Fibroblast of peridontal ligament (primary cell): ENCODE results near the gene FREM1.
A peak's percentile ranks its signal among the peaks of the same experiment; 100 is the strongest.

ENCODE experiments used
- DNase-seq: peaks from one replicate; pipeline ENCODE4 v3.0.0-alpha.2; 2010; ENCODE audit errors: extremely low read depth

FREM1 gene

DNA sequence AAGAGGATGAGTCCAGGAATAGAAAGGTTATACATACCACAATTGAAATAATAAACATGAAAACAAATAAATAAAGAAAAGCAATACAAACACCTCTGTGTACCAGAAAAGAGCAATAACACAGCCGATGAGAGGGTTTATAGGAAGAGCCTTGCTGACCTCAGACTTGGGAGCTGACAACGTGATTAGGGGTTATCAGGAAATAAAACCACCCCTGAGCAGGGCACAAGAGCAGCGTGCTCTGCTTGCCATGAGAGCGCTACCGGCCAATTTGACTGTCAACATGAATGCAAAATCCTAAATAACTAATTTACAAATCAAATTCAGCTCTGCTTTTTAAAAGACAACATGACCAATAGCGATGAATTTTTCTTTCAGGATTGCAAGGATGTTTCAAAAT is 2.6 kb upstream of the FREM1 start:
- no peak for DNase-seq

DNA sequence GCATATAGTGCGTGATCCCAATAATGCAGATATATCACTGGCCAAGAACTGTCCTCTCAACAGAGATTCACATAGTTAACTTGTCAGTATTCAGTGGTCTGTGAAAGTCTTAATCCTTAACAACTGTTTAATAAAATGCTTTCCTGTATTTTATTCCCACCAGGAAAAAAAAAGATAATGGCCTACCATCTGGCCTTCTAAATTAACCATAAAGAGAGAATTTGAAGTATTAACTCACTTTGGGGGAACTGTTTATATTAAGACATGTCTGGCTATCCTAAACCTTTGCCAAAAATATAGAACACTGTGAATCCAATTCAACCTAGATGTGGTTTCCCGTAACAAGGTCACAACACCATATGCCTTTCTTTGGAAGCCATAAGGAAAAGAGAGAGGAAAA is 818 bp upstream of the FREM1 start:
- DNase-seq = no peak

DNA sequence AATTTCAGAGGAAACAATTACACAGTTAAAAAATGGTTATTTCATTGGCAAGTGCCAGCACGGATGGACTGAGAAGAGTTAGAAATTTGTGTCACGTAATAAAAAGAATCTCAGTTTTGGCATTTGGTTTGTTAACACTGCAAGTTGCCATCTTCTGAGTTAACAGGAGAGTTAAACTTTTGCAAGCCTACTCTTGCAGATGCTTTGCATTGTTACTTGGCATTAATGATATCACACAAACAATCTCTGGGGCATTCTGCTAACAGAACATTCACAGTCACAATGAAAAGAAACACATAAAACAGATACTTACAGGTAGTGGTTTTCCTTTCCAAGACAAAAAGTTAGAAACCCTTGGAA is 647 bp downstream of the FREM1 start:
- no peak for DNase-seq

DNA sequence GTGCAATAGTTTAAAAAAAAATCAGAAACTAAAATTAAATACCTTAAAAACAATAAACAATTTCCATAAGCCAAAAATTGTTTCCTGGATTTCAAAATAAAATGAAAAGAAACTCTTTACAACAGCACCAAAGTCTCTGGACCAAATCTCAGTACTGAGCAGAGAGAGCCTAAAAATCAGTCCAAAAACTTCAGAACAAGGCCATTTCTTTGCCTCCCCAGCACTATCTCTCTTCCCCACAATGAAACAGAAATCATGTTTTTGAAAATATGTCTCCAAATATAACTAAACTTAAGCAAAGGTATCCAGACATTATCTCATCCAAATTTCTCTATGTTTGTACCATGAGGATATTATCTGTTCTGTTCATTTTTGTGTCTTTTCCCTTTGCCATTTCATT is 1.0 kb downstream of the FREM1 start:
- DNase-seq = no peak

DNA sequence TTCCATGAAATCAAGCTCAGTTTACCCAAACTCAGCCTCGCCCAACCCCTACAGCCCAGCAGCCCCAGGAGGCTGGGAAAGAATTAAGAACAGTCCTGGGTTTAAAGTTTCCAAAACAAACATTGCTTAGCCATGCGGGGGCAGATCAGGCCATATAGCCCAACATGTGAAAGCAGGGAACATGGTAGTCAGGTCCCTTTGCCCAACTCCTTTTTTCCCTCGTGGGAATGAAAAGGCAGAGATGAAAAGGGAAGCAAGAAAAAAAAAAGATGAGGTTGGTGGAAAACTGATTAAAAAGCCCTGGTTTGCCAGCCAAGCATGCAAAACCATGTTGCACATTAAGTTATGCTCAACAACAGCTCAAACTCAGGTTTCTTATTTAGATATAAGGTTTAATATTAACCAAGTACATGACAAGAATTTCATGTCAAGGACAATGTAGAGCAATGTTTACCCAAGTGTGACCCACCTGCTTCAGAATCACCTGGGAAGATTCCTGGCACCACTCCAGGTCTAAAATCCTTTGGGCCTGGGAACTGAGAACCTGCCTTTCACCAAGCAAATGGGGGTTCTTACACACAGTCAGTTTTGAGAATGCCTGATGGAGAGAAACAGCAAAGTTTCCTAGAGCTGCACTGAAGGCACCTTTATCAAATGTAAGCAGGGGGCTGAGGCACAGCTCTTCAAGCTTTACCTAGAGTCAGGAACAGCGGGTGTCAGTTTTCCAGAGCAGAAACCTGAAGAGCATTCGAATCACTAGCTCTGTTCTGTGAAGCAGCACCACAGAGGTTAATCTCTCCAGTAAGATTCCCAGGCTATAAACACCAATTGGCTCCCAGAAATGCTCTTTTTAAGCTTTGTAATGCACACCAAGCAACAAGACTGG is 1.7 kb downstream of the FREM1 start:
- DNase-seq = no peak

DNA sequence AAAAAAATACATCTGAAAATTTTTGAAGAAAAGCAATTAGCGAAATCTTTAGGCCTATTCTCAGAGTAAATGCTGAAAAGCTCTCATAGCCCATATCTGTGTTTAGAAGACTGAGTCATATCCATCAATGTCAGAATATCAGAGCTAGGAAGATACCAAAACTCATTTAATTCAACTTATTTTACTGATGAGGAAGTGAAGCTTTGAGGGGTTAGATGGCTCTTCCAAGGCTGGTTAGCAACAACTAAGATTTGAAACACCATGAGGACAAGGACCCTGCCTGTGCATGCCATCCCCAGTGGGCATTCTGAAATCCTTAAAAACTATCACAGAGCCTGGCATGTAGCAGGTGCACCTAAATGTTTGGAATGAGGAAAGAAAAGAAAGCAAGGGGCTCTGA is 2.5 kb downstream of the FREM1 start:
- no peak for DNase-seq

DNA sequence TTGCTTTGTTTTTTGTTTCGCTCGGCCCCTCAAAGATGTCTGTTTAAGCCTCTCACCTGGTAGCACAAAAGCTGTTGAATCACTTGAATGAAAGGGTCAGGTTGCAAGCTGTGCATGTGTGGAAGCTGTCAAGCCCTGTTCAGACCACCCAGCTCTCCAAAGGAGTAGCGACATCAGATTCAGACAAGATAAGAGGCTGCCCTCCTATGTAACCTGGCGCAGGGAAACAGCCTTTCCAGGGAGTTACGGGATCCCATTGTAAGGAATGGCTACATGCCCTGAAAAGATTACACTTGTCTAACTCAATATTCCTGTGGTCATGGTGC is 2.9 kb downstream of the FREM1 start:
- no peak for DNase-seq

DNA sequence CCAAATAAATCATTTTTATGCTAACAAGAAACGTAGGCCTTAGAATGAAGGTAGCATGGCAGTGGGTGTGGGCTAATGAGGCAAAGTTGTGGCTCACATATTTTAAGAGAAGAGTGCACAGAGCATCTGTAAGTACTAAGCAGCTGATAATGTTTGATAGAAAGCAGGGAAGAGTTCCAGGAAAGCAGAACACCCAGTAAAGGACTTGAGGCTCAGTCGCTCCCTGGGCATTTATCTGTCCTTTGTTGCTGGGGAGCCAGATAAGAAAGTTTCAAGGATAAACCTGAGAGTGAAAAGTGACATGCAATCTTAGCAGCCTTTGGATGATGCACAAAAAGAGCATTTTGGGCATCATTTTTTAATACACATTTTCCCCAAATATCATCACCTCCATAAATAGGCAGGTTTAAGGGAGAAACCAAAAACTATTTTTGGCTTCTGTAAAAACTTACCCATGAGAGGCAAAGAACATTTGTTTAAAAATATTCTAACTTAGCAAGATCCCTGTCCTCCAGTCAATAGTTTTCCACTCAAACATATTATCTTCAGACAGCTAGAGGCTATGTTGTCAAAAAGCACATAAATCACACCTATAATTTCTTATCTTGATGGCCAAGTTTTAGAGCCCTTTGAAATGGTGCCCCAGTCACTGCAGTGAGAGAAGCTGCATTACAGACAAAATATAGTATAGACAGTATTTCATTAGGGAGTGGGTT is 3.4 kb downstream of the FREM1 start:
- DNase-seq = no peak

DNA sequence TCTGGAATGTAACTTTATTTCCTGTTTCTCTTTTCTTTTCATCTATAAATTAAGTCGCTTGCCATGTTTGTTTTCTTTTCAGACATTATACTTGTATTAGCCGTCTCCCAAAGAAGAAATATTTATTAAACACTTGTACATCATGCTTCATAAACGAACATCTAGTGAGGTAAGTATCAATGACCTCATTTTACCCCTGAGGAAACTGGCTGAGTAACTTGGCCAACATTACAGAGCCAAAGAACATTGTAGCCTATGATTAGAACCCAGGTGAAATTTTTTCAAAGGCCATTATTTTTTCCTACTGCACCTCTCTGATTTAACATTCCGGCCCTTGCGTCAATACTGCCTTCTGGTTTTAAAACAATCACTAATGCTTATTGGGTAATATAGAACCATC is 4.2 kb downstream of the FREM1 start:
- no peak for DNase-seq

DNA sequence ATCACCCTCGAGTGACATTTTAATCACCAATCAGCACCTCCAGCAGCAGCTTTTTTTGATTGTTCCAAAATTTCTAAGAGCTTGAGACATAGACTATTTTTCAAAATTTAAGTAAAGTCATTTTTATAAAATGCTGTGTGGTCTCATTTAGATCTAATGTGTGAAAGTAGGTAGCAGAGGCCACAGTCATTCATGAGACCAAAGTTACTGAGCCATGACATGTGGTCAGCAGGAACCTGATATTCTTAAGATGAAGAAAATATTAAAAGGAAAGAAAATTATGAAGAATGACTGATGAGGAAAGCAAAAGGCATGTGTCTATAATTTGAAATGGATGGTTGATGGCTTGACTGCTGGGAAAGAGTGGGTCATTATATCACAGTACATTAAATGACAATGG is 7.2 kb downstream of the FREM1 start:
- no peak for DNase-seq

DNA sequence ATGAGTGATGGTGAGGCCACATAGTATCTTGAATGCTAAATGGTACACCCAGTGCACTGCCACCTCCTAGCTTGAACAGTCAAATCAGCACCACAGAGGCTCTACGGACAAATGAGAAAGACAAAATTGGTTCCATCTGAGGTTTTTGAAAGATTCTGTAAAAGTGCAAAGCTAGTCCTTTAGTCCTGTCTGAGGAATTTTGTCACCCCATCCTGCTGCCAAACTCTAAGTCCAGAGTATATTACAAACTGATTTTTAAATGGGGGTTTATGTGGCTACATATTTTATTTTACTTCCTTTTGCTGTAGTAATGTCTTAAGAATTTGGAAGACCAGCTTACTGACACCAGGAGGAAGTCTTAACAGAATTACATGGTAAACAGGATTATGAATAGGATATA is 7.7 kb downstream of the FREM1 start:
- no peak for DNase-seq

DNA sequence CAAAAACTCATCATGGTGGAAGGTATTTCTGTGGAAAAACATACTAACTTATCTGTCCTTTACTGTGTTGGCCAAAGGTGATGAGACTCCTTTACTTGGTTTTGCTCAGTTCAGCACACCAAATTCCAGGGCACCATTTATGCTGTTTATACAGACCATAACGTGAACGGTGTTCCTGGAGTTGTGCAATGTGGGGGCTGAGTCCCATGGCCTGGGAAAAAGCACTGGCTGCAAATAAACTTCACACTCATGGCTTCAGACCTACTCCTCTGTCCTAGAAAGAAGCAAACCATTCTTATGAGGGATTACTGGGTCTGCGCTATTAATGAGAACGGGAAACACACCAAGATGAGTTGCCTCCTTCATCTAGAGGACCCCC is 10.4 kb downstream of the FREM1 start:
- no peak for DNase-seq

DNA sequence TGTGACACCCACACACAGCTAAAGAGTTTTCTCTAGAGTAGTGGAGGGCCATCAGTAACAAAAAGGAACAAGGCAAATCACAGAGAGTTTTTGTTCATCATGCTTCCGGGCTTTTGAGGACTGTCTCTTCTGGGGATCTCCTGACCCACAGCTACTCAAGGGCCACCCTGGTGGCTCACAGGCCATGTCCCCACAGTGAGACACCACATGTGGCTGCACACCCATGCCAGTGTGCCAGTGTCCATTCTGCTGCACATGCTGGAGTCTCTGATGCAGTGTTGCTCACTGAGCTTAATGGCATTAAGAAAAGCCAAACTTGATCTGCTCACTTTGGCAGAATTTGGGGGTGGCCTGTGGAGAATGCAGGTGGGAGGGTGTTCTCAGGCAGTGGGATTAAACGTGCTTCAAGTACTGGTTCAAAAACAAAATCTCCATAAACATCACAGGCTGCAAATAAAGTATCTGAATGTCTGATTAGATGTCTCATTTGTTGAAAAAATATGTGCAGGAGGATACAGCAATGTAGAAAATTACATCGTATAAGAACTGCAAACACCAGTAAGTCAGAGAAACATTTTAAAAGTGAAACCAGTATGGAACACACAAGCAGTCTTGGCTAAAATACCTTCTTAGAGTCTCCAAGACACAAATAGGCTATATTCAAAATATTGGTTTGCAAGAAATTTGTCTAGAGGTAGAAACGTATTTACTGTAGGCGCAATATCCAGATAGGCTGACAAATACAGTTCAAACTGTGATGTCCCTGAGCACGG is 11.0 kb downstream of the FREM1 start:
- peak; percentile 3 for DNase-seq

DNA sequence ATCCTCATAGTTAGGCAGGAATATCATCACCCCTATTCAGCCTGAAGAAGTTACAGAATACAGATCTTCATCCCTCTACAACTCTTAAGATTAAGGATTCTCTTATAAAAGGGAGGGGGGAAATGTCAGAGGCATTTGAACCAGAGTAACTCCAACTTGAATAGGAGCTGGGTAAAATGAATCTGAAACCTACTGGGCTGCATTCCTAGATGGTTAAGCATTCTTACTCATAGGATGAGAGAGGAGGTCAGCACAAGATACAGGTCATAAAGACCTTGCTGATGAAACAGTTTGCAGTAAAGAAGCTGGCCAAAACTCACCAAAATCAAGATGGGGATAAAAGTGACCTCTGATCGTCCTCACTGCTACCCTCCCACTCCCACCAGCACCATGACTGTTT is 14.4 kb downstream of the FREM1 start:
- DNase-seq = no peak

DNA sequence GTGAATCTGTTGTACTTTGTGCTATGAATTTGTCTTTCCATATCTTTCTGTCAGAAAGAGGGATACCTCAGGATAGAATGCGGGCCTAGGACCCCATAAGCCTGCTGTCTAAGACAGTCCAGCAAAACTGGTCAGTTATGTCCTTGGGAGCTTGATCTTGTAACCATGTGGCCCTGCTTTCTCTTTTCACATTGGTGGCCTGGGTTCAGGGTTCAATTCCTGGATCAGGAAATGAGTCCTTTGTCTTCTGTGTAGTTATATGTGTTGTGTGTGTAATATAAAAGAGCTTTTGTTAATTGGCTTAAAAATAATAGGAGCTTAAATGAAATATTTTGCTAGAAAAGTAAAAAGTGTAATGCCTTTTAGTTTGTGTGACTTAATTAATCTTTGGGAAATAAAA is 16.9 kb downstream of the FREM1 start:
- no peak for DNase-seq

DNA sequence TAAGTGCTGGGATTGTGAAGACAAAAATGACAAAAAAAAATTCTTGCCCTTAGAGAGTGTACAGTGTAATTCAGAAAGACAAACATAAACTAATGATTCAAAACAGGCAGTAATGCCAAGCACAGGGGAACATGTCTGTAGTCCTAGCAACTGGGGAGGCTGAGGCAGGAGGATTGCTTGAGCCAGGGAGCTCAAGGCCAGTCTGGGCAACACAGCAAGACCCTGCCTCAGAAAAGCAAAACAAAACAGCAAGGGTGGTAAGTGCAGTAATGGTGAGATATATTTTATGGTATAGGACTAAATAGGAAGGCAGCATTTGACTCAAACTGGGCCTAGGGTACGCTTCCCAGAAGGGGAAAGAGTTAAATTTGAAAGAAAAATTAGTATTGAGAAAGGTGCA is 18.9 kb downstream of the FREM1 start:
- DNase-seq = no peak

DNA sequence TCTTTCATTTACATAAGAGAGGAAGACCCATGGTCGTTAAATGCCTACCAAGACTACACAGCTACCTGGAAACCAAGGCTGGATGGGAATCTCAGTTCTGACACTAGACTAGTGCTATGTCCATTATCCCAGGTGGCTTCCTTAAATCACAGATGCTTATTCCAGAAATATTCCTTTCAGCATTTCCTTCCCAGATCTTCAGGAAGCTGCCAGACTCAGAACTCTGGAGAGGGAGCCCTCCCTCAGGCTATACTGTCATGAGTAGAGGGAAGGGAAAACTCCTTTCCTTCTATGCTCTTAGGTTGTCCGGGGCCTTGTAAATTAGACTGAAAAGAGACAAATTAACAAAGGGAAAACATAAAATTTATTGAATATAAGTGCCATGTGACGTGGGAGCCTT is 20.8 kb downstream of the FREM1 start:
- no peak for DNase-seq

DNA sequence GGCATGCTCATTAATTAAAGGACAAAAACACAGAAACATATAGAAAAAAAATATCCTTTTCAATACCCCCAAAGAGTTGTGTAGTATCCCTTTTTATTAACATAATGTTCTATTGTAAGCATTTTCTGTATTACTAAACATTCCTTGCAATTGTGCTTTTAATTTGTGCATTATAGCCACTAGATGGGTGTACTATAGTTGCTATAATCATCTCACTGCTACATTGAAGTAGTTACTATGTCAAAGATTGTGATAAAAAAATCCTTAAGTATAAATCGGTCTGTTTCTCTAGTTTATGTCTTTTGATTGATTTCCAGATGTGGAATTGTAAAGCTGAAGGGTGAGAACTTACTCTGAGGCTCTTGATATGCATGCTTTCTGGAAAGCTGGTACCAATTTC is 21.4 kb downstream of the FREM1 start:
- no peak for DNase-seq

DNA sequence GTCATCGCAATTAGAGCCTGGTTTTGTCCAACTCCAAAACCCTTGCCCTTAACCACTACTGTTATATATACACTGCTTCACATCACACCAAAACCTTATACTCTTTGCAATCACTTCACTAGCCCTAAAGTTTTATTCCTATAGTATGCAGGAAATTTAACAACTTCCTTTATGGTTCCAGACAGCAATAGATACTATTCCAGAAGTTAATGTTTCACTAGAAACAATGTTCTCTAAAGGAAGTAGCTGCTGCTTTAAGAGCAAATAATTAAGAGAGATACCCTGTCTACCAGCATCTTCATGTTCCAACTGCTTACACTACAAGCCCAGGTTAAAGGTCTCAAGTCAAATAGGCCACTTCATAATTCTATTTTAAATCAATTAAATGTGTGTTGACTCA is 22.0 kb downstream of the FREM1 start:
- DNase-seq = no peak

DNA sequence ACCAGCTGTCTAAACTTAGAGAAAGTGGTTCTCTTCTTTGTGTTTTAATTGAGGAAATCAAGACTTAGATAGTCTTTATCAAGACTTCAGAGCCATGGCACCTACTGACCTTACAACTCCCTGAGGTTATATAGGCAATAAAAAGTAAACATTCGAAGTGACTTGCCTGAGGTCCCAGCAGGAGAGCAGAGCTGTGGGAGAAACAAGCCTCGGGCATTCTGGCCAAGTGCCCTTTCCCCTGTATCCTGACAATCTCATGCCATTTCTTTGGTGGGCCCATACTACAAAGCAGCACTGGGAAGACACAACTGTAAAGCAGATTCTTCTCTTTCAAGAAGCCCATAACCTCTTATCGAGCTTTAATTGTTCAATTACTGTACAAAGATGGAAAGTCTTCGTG is 23.1 kb downstream of the FREM1 start:
- no peak for DNase-seq

DNA sequence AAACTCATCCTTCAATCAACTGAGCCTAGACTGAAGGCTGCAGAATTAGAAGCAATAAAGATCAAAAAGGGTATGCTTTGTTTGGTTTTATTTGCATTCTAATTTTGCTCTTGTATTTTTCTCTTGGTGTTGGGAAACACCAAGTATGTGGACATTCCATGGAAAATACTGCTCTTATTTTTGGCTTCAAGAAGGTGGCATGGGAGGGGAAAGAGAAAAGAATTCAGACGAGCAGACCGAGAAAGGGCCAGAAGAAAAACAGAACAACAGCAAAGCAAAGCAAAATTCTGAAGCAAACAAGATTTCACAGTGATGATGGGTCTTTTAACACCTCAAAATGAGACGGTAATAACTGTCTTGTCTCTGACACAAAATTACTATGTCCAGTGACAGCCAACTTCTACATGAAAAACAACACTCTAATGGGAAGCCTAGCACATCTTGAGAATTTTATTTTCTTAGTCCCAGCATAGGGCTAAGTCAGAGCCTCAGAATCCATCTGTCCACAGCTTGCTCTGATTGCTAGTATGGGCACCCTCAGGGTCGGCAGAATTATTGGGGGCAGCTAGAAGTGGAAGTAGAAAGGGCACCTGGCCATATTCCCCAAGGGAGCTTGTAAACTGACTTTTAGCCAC is 26.8 kb downstream of the FREM1 start:
- DNase-seq = no peak

DNA sequence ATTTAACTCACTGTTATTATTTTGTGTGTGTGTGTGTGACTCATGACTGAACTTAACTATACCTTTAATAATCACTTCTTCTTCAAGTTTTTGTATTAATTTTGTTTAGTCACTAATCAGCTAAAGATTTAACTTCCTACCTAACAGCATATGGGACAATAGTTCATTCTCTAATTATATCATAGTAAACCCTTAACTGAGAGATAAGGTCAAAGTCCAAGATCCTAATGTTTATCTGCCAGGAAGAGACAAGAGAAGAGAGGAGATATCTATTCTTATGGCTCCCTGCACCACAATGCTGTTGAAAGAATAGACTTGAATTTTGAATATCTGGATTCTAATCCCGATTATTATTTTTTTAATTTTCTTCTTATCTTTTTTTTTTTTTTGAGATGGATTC is 28.1 kb downstream of the FREM1 start:
- no peak for DNase-seq

DNA sequence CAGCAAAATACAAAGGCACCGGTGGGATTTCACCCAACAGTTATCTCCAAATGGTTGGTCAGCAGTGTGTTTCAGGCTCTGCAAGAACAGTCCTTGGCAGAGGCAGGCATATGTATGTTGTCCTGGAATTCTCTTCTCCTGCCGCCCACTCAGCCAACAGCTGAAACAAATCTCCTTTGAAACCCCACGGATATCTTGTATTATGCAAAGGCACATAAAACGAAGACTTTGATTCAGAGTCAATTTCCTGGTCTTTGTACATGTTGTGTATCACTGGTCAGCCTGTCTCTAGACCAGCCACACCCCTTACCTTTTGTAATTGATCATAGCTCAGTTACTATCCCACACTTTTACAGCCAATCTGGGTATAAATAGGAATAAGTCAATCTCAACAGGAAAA is 29.2 kb downstream of the FREM1 start:
- no peak for DNase-seq
